Stimulated activated naive B cell treated with anti-CD40 and anti-IgM and Interleukin-4, amounts not matched to agents 10 μg/mL and 1 μg/mL and 100 μg/mL, for 72 hours (primary cell): ENCODE results near the gene IL18RAP.

ENCODE experiments used
- ATAC-seq, 2 donors: fragments of 150-1000 bp; cut with Tn5 transposase; replicated peaks; 2 replicates each; pipeline ENCODE4 v1.10.0; 2021; ENCODE audit warnings: moderate library complexity in 1 of 2
- DNase-seq: peaks from one replicate; pipeline ENCODE4 v3.0.0; 2021
- H3K27ac Mint-ChIP-seq: one replicate; pipeline ENCODE4 v1.8.0; 2022; ENCODE audit warnings: mild to moderate bottlenecking, mixed read lengths
- H3K27me3 Mint-ChIP-seq, 2 donors: one replicate each; pipeline ENCODE4 v1.8.0; 2022; ENCODE audit warnings: mixed read lengths in 2 of 2
- H3K36me3 Mint-ChIP-seq, 2 donors: one replicate each; pipeline ENCODE4 v1.8.0; 2022; ENCODE audit warnings: mixed read lengths in 2 of 2, mild to moderate bottlenecking in 1 of 2
- H3K4me1 Mint-ChIP-seq, 2 donors: one replicate each; pipeline ENCODE4 v1.8.0; 2022; ENCODE audit warnings: mixed read lengths in 2 of 2, mild to moderate bottlenecking in 1 of 2
- H3K4me3 Mint-ChIP-seq, 2 donors: one replicate each; pipeline ENCODE4 v1.8.0; 2022; ENCODE audit warnings: mild to moderate bottlenecking in 2 of 2, mixed read lengths in 2 of 2, moderate library complexity in 1 of 2
- H3K9me3 Mint-ChIP-seq, 2 donors: one replicate each; pipeline ENCODE4 v1.8.0; 2022; ENCODE audit warnings: mixed read lengths in 2 of 2, mild to moderate bottlenecking in 1 of 2

IL18RAP gene

DNA sequence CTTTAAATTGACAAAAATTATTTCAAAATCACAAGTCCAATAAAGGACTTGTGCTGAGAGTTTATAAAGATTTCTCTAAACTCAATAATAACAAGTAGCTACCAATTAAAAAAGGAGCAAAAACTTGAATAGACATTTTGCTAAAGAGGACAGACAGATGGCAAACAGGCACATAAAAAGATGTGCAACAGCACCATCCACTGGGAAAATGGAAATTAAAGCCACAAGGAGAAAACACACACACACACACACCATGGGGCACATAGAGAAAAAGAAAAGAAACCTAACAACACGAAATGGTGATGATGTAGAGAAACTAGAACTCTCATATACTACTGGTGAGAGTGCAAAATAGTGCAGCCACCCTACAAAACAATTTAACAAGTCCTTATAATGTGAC is 37.5 kb downstream of the IL18RAP start:
- H3K4me3 Mint-ChIP-seq: no peak overlapping the region
- DNase-seq (no peak), ATAC-seq (no peak)
- no peaks in the 10 kb centered on the region for H3K4me1 Mint-ChIP-seq
- H3K27ac Mint-ChIP-seq: no peak overlapping the region
- peaks cover 19 to 24% of the 10 kb centered on the region in 2 donors for H3K27me3 Mint-ChIP-seq
- peaks cover 5 to 9% of the 10 kb centered on the region in 2 donors for H3K9me3 Mint-ChIP-seq
- H3K36me3 Mint-ChIP-seq: no peaks in the 10 kb centered on the region

DNA sequence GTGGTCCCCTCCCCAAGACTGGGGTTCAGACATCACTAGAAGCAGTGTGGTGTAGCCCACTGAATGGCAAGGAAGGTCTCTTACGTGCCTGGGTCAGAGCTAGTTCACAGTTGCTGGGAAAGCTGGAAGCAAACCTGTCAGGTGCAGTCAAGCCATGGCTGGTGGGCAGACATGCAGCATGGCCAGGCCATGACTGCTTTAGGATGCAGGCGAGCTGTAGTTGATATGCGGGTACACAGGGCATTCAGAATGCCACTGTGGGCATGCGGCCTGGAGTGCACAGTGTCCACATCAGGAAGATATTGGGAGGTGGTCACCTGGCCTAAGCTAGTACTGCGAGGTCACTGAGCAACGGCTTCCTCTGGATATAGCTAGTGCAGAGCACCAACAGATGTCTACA is 38.2 kb downstream of the IL18RAP start:
- H3K27ac Mint-ChIP-seq: no peak overlapping the region

DNA sequence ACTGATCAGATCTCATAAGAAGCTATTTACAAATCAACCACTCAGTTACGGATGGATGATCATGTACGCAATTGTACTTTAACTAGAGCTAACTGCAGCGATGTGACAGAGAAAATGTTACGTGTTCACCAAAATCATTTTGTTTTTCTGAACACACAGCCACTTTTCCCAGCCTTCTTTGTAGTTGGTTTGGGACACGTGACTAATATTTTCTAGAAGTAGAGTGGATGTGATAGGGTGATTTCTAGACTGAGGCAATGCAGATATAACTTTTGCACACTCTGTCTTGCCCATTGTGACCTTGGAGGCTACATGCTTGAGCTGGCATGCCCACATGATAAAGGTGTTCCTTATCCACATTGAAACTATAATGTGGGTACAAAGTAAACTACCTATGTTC is 40.2 kb downstream of the IL18RAP start:
- H3K9me3 Mint-ChIP-seq: peaks cover 0 to 5% of the 10 kb centered on the region in 2 donors
- no peaks in the 10 kb centered on the region for H3K36me3 Mint-ChIP-seq
- peaks cover 17 to 28% of the 10 kb centered on the region in 2 donors for H3K27me3 Mint-ChIP-seq
- DNase-seq (no peak), ATAC-seq (no peak)
- no peak overlapping the region for H3K27ac Mint-ChIP-seq
- no peak overlapping the region for H3K4me3 Mint-ChIP-seq
- H3K4me1 Mint-ChIP-seq: no peaks in the 10 kb centered on the region

More for the DNA sequence above, 38.2 kb downstream of the IL18RAP start:
- H3K27me3 Mint-ChIP-seq: peaks cover 15 to 21% of the 10 kb centered on the region in 2 donors
- no peak overlapping the region for H3K4me3 Mint-ChIP-seq
- H3K36me3 Mint-ChIP-seq: no peaks in the 10 kb centered on the region
- ATAC-seq: peak in 1 of 2 donors; percentile 7
- no peaks in the 10 kb centered on the region for H3K4me1 Mint-ChIP-seq
- no peak for DNase-seq
- H3K9me3 Mint-ChIP-seq: peaks cover 0 to 5% of the 10 kb centered on the region in 2 donors

DNA sequence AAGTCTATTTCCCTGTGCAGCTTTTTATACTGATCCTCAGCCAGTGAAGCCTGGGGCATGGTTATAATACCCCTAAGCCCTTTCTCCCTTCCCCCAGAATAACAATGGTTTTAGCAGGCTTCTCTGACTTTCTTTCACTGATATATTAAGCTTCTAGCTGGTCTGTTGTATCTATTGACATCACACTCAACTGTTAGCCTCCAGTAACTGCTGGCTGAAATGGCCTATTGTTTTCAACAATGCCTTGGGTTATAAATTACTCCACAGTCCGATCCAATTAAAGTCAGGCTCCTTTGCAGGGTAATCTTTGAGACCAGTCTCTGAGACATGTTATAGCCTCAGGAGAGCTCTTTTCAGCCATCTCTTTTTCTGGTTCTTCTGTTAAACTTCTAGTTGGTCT is 47.2 kb downstream of the IL18RAP start:
- no peak for ATAC-seq

DNA sequence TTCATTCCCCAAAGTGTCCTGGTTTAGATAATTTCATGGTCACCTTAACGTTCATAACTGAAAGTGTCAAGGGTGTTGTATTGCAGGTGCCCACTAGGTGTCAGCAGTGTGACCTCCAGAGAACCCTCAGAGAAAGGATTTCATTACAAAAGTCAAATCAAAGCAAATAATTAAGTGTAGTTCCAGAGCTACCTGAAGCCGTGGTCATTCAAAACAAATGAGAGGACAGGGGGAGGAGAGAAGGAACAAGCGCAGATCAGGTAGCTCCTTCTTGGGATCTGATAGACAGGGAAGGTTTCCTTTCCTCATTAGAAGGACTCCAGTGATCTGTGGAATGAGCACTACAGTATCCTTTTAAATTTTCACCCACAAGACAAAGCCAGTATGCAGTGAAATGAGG is 50.1 kb downstream of the IL18RAP start, which contains the start of gene SLC9A4:
Gene SLC9A4 (plus strand): TSS at position 207 of the 400 bp plus-strand sequence. CDS start 534 bp downstream, outside the sequence.
- Mint-ChIP-seq H3K27ac (no peak within 1 kb of the TSS), H3K4me3 (no peak within 1 kb of the TSS), H3K4me1 (no peaks in the 10 kb centered on the region), H3K27me3 (peaks cover 25 to 39% of the 10 kb centered on the region in 2 donors), H3K36me3 (peaks cover 0 to 3% of the 10 kb centered on the region in 2 donors), H3K9me3 (peaks cover 7 to 14% of the 10 kb centered on the region in 2 donors)
- ATAC-seq (peak in 1 of 2 donors; percentile 31), DNase-seq (peak; percentile 29)

More for the DNA sequence above, 47.2 kb downstream of the IL18RAP start:
- peaks cover 7 to 14% of the 10 kb centered on the region in 2 donors for H3K9me3 Mint-ChIP-seq
- peaks cover 0 to 3% of the 10 kb centered on the region in 2 donors for H3K36me3 Mint-ChIP-seq
- H3K27me3 Mint-ChIP-seq: peaks cover 18 to 35% of the 10 kb centered on the region in 2 donors
- H3K4me3 Mint-ChIP-seq: no peak overlapping the region
- no peak overlapping the region for H3K27ac Mint-ChIP-seq
- DNase-seq: no peak
- H3K4me1 Mint-ChIP-seq: no peaks in the 10 kb centered on the region

DNA sequence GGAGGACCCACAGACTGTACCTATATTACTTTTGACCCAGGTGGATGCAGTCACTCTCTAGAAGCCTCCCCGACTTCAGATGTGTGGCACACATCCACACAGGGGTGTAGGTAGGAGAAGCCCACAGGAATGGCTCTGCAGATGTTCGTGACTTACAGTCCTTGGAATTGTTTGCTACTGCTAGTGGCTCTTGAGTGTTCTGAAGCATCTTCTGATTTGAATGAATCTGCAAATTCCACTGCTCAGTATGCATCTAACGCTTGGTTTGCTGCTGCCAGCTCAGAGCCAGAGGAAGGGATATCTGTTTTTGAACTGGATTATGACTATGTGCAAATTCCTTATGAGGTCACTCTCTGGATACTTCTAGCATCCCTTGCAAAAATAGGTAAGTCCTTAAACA is 50.7 kb downstream of the IL18RAP start:
- H3K4me1 Mint-ChIP-seq: no peaks in the 10 kb centered on the region
- peaks cover 0 to 3% of the 10 kb centered on the region in 2 donors for H3K36me3 Mint-ChIP-seq
- no peak overlapping the region for H3K4me3 Mint-ChIP-seq
- ATAC-seq (no peak), DNase-seq (no peak)
- H3K9me3 Mint-ChIP-seq: peaks cover 7 to 14% of the 10 kb centered on the region in 2 donors
- H3K27ac Mint-ChIP-seq: no peak overlapping the region
- peaks cover 20 to 36% of the 10 kb centered on the region in 2 donors for H3K27me3 Mint-ChIP-seq

DNA sequence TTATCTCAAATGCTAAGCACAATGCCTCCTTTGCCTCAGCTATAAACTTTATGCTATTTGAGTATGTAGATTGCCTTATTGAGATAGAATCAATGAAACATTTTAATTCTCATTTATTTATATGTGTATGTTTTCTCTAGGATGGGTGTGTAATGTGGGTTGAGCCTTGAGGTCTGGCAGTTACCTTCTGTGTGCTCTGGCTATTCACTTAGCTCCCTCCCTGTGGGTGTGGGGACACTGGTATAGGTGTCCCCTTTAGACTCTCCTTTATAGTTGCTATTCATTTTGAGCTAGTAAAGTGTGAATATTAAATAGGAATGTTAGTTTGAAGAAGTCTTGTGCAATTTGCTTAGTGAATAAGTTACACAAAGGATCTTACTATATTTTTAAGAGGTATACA is 51.8 kb downstream of the IL18RAP start:
- Mint-ChIP-seq H3K9me3 (peaks cover 4 to 10% of the 10 kb centered on the region in 2 donors), H3K27ac (no peak overlapping the region), H3K4me3 (no peak overlapping the region), H3K4me1 (no peaks in the 10 kb centered on the region), H3K27me3 (peaks cover 20 to 34% of the 10 kb centered on the region in 2 donors), H3K36me3 (peaks cover 0 to 3% of the 10 kb centered on the region in 2 donors)
- DNase-seq (no peak), ATAC-seq (no peak)

DNA sequence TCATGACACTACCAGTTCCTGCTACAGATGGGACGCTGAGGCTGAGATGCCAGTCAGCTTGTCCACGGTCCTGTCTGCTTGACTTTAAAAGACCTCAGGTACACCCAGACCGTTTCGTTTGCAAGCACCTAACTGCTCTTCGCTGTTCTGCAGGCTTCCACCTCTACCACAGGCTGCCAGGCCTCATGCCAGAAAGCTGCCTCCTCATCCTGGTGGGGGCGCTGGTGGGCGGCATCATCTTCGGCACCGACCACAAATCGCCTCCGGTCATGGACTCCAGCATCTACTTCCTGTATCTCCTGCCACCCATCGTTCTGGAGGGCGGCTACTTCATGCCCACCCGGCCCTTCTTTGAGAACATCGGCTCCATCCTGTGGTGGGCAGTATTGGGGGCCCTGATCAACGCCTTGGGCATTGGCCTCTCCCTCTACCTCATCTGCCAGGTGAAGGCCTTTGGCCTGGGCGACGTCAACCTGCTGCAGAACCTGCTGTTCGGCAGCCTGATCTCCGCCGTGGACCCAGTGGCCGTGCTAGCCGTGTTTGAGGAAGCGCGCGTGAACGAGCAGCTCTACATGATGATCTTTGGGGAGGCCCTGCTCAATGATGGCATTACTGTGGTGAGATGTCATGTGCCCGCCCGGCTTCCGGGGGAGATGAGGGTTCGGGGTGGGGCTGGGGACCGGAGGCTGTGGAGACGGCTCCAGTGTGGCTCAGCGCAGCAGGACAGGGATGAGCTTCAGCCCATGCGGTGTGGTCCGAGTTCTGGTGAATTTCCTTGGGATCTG is 55.9 kb downstream of the IL18RAP start:
- Mint-ChIP-seq H3K4me1 (no peaks in the 10 kb centered on the region), H3K27ac (no peak overlapping the region), H3K4me3 (no peak overlapping the region), H3K9me3 (no peaks in the 10 kb centered on the region), H3K36me3 (no peaks in the 10 kb centered on the region), H3K27me3 (peaks cover 12 to 23% of the 10 kb centered on the region in 2 donors)
- no peak for ATAC-seq
- DNase-seq: no peak

DNA sequence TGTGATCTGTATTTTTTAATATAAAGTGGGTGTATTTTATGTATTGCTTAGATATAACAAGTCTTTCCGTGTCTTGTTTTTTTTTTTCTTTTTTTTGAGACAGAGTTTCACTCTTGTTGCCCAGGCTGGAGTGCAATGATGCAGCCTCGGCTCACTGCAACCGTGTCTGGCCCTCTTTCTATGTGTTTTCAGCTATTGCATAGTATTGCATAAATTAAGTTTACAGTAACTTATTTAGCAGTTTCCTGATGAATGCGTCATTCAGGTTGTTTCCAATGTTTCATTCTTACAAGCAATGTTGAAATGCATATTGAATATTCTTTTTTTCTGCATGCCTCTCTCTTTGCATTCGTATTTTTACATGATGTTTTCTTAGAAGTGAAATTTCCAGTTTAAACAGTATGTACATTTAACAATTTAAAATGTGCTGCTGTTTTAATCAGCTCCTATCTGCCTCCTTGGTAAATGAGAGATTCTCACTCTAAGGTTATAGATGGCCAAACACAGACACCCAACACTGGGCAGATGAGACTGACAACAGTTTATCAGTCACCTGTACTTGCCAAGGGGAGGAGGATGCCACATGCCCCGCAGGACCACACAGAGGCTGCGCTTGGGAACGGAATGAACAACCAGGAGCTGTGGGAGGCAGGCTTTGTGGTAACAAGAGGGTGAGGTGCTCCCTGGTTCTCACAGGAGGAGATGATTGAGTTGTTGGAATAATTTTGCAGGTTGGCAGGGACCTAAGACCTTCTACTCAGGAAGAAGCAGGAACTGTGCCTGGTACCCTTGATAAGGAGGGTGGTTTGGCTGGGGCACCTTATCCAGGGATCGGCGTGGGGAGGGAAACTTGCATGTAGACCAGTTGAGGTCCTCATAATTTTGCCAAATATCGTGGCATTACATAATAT is 57.6 kb downstream of the IL18RAP start:
- ATAC-seq: no peak
- H3K36me3 Mint-ChIP-seq: no peaks in the 10 kb centered on the region
- H3K9me3 Mint-ChIP-seq: no peaks in the 10 kb centered on the region
- DNase-seq: no peak
- H3K27me3 Mint-ChIP-seq: peaks cover 17 to 33% of the 10 kb centered on the region in 2 donors
- H3K27ac Mint-ChIP-seq: no peak overlapping the region
- no peaks in the 10 kb centered on the region for H3K4me1 Mint-ChIP-seq
- H3K4me3 Mint-ChIP-seq: no peak overlapping the region

DNA sequence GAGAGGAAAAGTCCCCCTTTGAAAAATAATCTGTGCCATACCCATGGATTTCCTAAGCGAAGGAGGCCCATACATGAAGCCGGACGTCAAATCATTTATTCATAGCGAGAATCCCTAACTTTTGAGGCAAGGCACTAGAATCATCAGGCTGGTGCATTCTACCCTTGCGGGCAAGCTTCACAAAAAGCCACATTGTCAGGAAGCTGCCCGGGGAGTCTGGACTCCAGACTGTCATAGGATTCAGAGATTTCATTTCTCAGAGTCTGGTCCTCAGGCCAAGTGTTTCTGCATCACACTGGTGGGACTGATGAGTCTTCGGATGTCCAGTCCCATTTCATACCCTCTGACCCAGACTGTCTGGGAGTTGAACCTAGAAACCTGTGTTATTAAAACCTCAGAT is 59.0 kb downstream of the IL18RAP start:
- Mint-ChIP-seq H3K9me3 (no peaks in the 10 kb centered on the region), H3K4me3 (no peak overlapping the region), H3K4me1 (no peaks in the 10 kb centered on the region), H3K27me3 (peaks cover 27 to 40% of the 10 kb centered on the region in 2 donors), H3K27ac (no peak overlapping the region), H3K36me3 (no peaks in the 10 kb centered on the region)
- DNase-seq (no peak), ATAC-seq (no peak)

DNA sequence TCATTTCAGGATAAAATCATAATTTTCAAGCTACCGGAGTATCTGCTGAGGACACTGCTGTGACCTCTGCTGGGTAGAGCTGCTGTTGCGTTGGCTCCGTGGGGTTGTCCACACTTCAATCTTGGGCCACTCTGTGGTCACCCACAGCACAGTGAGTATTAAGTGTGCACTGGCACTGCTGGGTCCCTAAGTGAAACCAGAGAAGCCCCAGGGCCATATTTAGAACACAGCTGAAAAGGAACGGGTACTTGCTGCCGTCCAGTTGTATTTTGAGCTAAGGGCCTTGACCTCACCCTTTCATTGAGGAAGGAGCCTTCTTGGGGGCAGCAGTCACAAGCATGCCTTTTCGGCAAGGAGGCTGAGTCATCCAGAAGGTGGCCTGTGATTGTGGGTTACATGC is 60.1 kb downstream of the IL18RAP start:
- H3K27me3 Mint-ChIP-seq: peaks cover 28 to 40% of the 10 kb centered on the region in 2 donors
- no peaks in the 10 kb centered on the region for H3K36me3 Mint-ChIP-seq
- DNase-seq (no peak), ATAC-seq (no peak)
- H3K4me3 Mint-ChIP-seq: no peak overlapping the region
- H3K9me3 Mint-ChIP-seq: no peaks in the 10 kb centered on the region
- no peaks in the 10 kb centered on the region for H3K4me1 Mint-ChIP-seq
- no peak overlapping the region for H3K27ac Mint-ChIP-seq

DNA sequence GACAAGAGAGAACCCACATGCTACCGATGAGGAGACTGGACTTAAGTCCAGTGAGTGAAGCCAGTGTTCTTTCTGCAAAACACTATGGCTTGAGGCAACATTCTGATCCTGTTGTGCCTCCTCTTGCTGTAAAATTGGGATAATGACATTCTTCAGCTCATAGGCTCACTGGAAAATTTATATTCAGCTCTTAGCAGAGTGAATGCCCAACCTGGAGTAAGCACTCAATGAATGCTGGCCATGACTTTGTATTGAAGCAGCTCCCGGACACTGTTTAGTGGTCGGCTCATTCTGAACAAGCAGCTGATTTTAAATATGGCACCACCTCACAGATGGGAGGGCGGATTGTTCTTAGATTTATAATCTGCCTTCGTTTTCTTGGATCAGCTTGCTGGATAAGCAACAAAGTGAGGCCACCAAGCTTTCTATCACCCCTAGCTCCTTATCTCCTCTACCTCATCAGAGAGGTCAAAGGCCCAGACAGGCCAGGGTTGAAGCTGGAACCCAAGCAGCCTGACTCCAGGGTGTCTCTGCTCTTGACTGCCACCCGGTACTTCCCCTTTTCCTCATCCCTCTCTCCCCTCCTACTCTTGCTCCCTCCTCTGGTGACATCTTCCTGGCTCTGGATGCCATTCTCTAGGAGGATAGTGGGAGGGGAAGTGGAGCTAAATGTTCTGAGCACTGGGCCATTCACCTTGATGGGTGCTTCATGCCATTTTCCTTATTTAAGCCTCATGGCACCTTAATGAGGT is 61.5 kb downstream of the IL18RAP start:
- H3K4me3 Mint-ChIP-seq: no peak overlapping the region
- H3K9me3 Mint-ChIP-seq: no peaks in the 10 kb centered on the region
- H3K27ac Mint-ChIP-seq: no peak overlapping the region
- no peaks in the 10 kb centered on the region for H3K36me3 Mint-ChIP-seq
- H3K4me1 Mint-ChIP-seq: peaks cover under 1 to 1% of the 10 kb centered on the region in 2 donors
- H3K27me3 Mint-ChIP-seq: peaks cover 32 to 43% of the 10 kb centered on the region in 2 donors
- no peak for DNase-seq
- no peak for ATAC-seq

DNA sequence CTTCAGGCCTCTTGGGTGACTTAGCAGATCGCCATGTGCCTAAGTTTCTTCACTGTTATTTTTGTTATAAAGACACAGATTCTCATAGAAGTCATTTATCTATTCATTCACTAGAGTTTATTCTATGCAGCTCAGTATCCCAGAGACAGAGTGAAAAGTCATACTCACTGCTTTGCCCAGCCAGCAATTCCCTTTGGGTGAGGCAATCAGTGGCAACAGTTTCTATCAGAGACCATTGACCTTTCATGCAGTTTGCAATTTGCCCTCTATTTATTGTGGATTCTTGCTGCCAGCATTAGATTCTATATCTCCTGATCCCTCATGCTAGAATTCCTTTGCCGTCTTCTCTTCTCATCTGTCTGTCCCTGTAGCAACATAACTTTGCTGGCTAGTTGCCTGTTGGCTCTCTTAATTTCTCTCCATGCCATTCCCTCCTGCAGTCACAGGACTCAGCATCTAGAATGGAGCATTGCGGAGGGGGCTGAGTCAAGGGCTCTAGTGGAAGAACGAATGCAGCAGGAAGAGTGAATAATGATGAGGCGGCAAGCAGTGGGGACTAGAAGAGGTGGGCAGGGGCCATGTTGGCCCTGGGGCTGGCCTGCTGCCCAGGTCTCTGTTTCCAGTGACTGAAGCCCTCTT is 62.3 kb downstream of the IL18RAP start:
- no peak overlapping the region for H3K4me3 Mint-ChIP-seq
- no peak overlapping the region for H3K27ac Mint-ChIP-seq
- no peaks in the 10 kb centered on the region for H3K9me3 Mint-ChIP-seq
- no peaks in the 10 kb centered on the region for H3K36me3 Mint-ChIP-seq
- DNase-seq: no peak
- H3K4me1 Mint-ChIP-seq: peaks cover 4 to 7% of the 10 kb centered on the region in 2 donors
- no peak for ATAC-seq
- H3K27me3 Mint-ChIP-seq: peaks cover 36 to 43% of the 10 kb centered on the region in 2 donors
